ENCODE data around the gene BRAT1. TPM values are rescaled to one million over a fixed set of nuclear protein-coding genes. Genes with fewer than 3 reads are reported as not detected.
"Not testable (repeated sequence)": the region's sequence is repeated elsewhere in the genome, so short reads cannot be mapped to it uniquely, and the experiment has no call there.

The BRAT1 gene
- total and polyA plus RNA-seq, 2 donors from 2014 or later = 18.7 to 23.7 TPM

DNA sequence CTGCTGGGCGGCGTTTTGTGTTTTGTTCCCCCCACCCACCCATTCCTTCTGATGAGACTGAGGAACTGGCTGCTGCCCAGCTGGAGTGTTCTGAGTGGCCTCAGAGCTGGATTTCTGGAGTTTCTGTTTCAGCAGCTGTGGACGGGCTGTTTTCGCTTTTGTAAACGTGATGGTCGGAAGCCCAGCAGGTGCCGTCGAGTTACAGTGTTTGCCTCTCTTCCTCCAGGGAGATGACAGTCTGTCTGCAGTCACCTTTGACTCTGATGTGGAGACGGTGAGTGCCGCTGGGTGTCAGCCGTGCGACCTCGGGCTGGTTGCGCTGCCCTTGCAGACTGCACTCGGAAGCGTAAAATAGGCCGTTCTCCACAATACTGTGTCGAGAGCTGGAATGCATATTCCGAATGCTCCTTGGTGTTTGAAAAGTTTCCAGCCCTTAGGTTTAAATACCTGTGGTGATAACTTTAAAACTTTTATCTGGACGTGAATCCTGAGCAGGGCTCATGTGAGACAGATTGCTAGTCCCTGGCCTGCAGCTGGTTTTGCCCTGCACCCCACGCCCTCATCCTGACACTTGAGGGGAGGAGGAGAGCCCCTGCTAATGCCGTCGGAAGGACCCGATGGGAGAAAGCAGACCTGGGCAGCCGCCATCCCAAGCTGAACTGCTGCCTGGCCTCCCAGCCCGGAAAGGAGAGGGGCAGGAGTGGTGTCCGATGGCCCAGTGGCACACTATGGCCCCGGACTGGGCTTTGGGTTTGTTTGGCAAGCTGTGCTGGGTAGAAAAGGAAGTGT is 11.8 kb upstream of the BRAT1 start:
- Histone ChIP-seq H3K27ac (ENCODE audit: low read depth in 2 of 2, low read length in 2 of 2) (no peak overlapping the region), H3K27me3 (ENCODE audit: control insufficient read depth, insufficient read depth, low read length) (no peaks in the 10 kb centered on the region), H3K4me3 (ENCODE audit: low read length in 3 of 3) (no peak overlapping the region), H3K36me3 (ENCODE audit: control insufficient read depth in 2 of 3, insufficient read depth in 3 of 3, low read length in 3 of 3) (peaks cover 0 to 5% (median 0%) of the 10 kb centered on the region in 3 donors), H3K4me1 (ENCODE audit: control insufficient read depth in 2 of 3, insufficient read depth in 2 of 3, low read depth in 1 of 3, low read length in 3 of 3) (peaks cover 0 to 3% (median 3%) of the 10 kb centered on the region in 3 donors), H3K9me3 (ENCODE audit: control insufficient read depth in 2 of 3, insufficient read depth in 1 of 3, low read length in 3 of 3) (no peaks in the 10 kb centered on the region), H3K9ac (ENCODE audit: low read length in 3 of 3) (no peak overlapping the region)
- TF ChIP-seq, protein P1, sequence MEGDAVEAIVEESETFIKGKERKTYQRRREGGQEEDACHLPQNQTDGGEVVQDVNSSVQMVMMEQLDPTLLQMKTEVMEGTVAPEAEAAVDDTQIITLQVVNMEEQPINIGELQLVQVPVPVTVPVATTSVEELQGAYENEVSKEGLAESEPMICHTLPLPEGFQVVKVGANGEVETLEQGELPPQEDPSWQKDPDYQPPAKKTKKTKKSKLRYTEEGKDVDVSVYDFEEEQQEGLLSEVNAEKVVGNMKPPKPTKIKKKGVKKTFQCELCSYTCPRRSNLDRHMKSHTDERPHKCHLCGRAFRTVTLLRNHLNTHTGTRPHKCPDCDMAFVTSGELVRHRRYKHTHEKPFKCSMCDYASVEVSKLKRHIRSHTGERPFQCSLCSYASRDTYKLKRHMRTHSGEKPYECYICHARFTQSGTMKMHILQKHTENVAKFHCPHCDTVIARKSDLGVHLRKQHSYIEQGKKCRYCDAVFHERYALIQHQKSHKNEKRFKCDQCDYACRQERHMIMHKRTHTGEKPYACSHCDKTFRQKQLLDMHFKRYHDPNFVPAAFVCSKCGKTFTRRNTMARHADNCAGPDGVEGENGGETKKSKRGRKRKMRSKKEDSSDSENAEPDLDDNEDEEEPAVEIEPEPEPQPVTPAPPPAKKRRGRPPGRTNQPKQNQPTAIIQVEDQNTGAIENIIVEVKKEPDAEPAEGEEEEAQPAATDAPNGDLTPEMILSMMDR (IDR thresholded peaks at IDR 0.05; ENCODE audit: borderline replicate concordance, extremely low read depth, insufficient read depth) = no peak
- DNase-seq (peak in 1 of 5 donors; percentile 66), FAIRE-seq (no peak)
- intact Hi-C loops (cut with DNase I) = no loop called here

DNA sequence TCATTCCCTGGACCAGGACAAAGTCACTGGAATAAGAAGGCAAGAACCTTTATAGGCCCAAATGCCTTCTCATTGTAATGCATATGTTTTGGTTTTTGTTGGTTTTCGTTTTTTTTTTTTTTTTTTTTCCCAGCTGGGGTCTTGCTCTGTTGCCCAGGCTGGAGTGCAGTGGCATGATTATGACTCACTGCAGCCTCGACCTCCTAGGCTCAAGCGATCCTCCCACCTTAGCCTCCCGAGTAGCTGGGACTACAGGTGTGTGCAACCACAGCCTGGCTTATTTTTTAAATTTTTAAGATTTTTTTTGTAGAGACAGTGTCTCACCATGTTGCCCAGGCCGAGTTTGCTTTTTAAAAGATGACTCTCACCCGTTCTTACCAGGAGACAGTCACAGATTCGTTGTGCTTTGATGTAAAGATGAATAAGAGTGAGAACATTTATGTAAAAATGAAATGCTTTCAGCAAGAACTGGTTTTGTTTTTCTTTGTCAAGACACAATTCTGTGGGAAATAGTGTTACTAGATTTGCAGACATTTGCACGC is 11.1 kb upstream of the BRAT1 start:
- intact Hi-C loops (cut with DNase I) = no loop called here
- FAIRE-seq (no peak), DNase-seq (no peak)
- TF ChIP-seq, protein P1 (IDR thresholded peaks at IDR 0.05; ENCODE audit: borderline replicate concordance, extremely low read depth, insufficient read depth) = no peak
- Histone ChIP-seq H3K4me1 (ENCODE audit: control insufficient read depth in 2 of 3, insufficient read depth in 2 of 3, low read depth in 1 of 3, low read length in 3 of 3) (peaks cover 0 to 3% (median 3%) of the 10 kb centered on the region in 3 donors), H3K27ac (ENCODE audit: low read depth in 2 of 2, low read length in 2 of 2) (no peak overlapping the region), H3K4me3 (ENCODE audit: low read length in 3 of 3) (no peak overlapping the region), H3K27me3 (ENCODE audit: control insufficient read depth, insufficient read depth, low read length) (no peaks in the 10 kb centered on the region), H3K9me3 (ENCODE audit: control insufficient read depth in 2 of 3, insufficient read depth in 1 of 3, low read length in 3 of 3) (no peaks in the 10 kb centered on the region), H3K36me3 (ENCODE audit: control insufficient read depth in 2 of 3, insufficient read depth in 3 of 3, low read length in 3 of 3) (no peaks in the 10 kb centered on the region), H3K9ac (ENCODE audit: low read length in 3 of 3) (no peak overlapping the region)

DNA sequence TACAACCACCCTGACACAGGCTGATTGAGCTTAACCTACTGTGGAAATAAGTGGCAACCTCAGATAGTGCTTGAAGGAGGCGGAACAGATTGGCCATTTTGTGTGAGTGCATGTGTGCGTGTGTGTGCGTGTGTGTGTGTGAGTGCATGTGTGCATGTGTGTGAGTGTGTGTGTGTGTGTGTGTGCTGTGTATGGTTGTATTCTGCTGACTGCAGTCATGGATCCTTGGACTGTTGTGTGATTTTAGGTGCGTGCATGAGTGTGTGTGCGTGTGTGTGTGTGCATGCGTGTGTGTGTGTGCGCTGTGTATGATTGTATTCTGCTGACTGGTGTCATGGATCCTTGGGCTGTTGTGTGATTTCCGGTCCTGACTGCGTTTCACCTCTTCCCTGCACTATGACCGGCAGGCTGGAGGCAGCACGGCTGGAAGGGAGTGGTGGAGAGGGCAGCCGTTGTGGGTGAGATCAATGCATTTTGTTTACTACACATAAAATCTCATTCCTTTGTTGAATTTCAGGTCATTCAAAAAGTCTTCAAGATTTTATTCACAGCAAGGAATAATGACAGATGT is 9.7 kb upstream of the BRAT1 start:
- FAIRE-seq (no peak), DNase-seq (peak in 1 of 5 donors; percentile 14)
- Histone ChIP-seq H3K9ac (ENCODE audit: low read length in 3 of 3) (no peak overlapping the region), H3K36me3 (ENCODE audit: control insufficient read depth in 2 of 3, insufficient read depth in 3 of 3, low read length in 3 of 3) (no peaks in the 10 kb centered on the region), H3K4me1 (ENCODE audit: control insufficient read depth in 2 of 3, insufficient read depth in 2 of 3, low read depth in 1 of 3, low read length in 3 of 3) (peaks cover 0 to 6% (median 3%) of the 10 kb centered on the region in 3 donors), H3K9me3 (ENCODE audit: control insufficient read depth in 2 of 3, insufficient read depth in 1 of 3, low read length in 3 of 3) (no peaks in the 10 kb centered on the region), H3K4me3 (ENCODE audit: low read length in 3 of 3) (no peak overlapping the region), H3K27me3 (ENCODE audit: control insufficient read depth, insufficient read depth, low read length) (no peaks in the 10 kb centered on the region), H3K27ac (ENCODE audit: low read depth in 2 of 2, low read length in 2 of 2) (no peak overlapping the region)
- TF ChIP-seq, protein P1 (IDR thresholded peaks at IDR 0.05; ENCODE audit: borderline replicate concordance, extremely low read depth, insufficient read depth) = no peak
- intact Hi-C loops (cut with DNase I) = no loop called here

DNA sequence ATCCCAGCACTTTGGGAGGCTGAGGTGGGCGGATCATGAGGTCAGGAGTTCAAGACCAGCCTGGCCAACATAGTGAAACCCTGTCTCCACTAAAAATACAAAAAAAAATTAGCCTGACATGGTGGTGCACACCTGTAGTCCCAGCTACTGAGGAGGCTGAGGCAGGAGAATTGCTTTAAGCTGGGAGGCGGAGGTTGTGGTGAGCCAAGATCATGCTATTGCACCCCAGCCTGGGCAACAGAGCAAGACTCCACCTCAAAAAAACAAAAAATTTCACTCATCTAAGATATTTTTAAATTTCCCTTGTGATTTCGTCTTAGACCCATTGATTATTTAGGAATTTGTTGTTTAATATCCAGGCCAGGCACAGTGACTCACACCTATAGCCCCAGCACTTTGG is 8.6 kb upstream of the BRAT1 start:
- H3K27ac ChIP-seq (ENCODE audit: low read depth in 2 of 2, low read length in 2 of 2); FAIRE-seq; H3K4me1 ChIP-seq (ENCODE audit: control insufficient read depth in 2 of 3, insufficient read depth in 2 of 3, low read depth in 1 of 3, low read length in 3 of 3); H3K9me3 ChIP-seq (ENCODE audit: control insufficient read depth in 2 of 3, insufficient read depth in 1 of 3, low read length in 3 of 3); H3K36me3 ChIP-seq (ENCODE audit: control insufficient read depth in 2 of 3, insufficient read depth in 3 of 3, low read length in 3 of 3); H3K9ac ChIP-seq (ENCODE audit: low read length in 3 of 3); H3K4me3 ChIP-seq (ENCODE audit: low read length in 3 of 3); H3K27me3 ChIP-seq (ENCODE audit: control insufficient read depth, insufficient read depth, low read length); intact Hi-C loops (cut with DNase I): not testable (repeated sequence)
- DNase-seq = peak in 1 of 5 donors; percentile 1

Measured in kidney (tissue), 14 donors.